A673 (cell line): ENCODE results near the gene GALNT16. TPM values are rescaled to one million over a fixed set of nuclear protein-coding genes. Genes with fewer than 3 reads are reported as not detected.

Experiments used
- BruUV-seq: library from RNA; stranded (reverse); fragments of 400-500 nt; replicated peaks from 2 replicates; lab custom pipeline; 2021; lab: Mats Ljungman, UMichigan
- CTCF ChIA-PET: fragments of 300-600 bp; sonication (Branson Sonifier 250); formaldehyde crosslinking; loops from one replicate; lab custom pipeline; 2022; ENCODE audit warnings: antibody characterized with exemption; lab: Charles Lee
- POLR2A ChIA-PET: fragments of 300-600 bp; sonication (Branson Sonifier 250); formaldehyde crosslinking; loops from one replicate; lab custom pipeline; 2022; ENCODE audit warnings: antibody characterized with exemption; ENCODE audit not compliant: low non-redundant PET; lab: Charles Lee
- DNase-seq: peaks from one replicate; pipeline ENCODE4 v3.0.0-alpha.2; 2015; ENCODE audit warnings: low spot score
- H3K27ac ChIP-seq: fragments of 200-600 bp; sonication (generic); 2 replicates; pipeline ENCODE4 v1.5.1; 2016; ENCODE audit warnings: mixed run types, low read depth, mild to moderate bottlenecking, mixed read lengths, antibody characterized with exemption, low read length; ENCODE audit not compliant: poor library complexity, severe bottlenecking
- H3K27me3 ChIP-seq: fragments of 200-600 bp; sonication (generic); replicated peaks from 2 replicates; pipeline ENCODE4 v1.6.1; 2017; ENCODE audit warnings: mixed run types, low read depth, mild to moderate bottlenecking, mixed read lengths, antibody characterized with exemption, low read length; ENCODE audit not compliant: insufficient read depth, poor library complexity
- H3K36me3 ChIP-seq: fragments of 200-600 bp; sonication (generic); 2 replicates; pipeline ENCODE4 v1.6.1; 2016; ENCODE audit warnings: mixed run types, mild to moderate bottlenecking, mixed read lengths, antibody characterized with exemption, low read length; ENCODE audit not compliant: insufficient read depth, poor library complexity, severe bottlenecking
- H3K4me1 ChIP-seq: fragments of 200-600 bp; sonication (generic); 2 replicates; pipeline ENCODE4 v1.6.1; 2017; ENCODE audit warnings: mixed run types, mild to moderate bottlenecking, mixed read lengths, antibody characterized with exemption, low read length; ENCODE audit not compliant: insufficient read depth, poor library complexity, severe bottlenecking
- H3K4me3 ChIP-seq: fragments of 200-600 bp; sonication (generic); 2 replicates; pipeline ENCODE4 v1.5.1; 2016; ENCODE audit warnings: low read depth, mixed run types, mild to moderate bottlenecking, mixed read lengths, low read length; ENCODE audit not compliant: poor library complexity, severe bottlenecking
- H3K9me3 ChIP-seq: fragments of 200-600 bp; sonication (generic); 2 replicates; pipeline ENCODE4 v1.6.1; 2016; ENCODE audit warnings: mixed run types, low read depth, mild to moderate bottlenecking, mixed read lengths, antibody characterized with exemption, low read length; ENCODE audit not compliant: poor library complexity, severe bottlenecking
- EZH2 ChIP-seq: fragments of 200-600 bp; sonication (generic); IDR thresholded peaks from 2 replicates; pipeline ENCODE4 v1.6.1; 2017; ENCODE audit warnings: borderline replicate concordance, low read depth, mild to moderate bottlenecking, mixed read lengths, antibody characterized with exemption, low read length; ENCODE audit not compliant: poor library complexity, severe bottlenecking
- intact Hi-C: fragments of 100-400 bp; cut with micrococcal nuclease; formaldehyde crosslinking; loops from one replicate; pipeline ENCODE4 v1.10.0; 2022; ENCODE audit not compliant: unreplicated experiment
- total RNA-seq: library from RNA; stranded (reverse); gene quantifications from 2 replicates; pipeline ENCODE4 v1.2.3, GENCODE V29; 2021
- TF ChIP-seq, protein P1 (sequence below): fragments of 300-800, 200-600 bp; sonication (generic); conservative IDR thresholded peaks from 2 replicates; pipeline ENCODE4 v1.5.1; 2017; ENCODE audit warnings: low read depth, mild to moderate bottlenecking, antibody characterized with exemption, low read length, moderate library complexity, mixed read lengths

Gene GALNT16
- total RNA-seq, 1 experiment from 2014 or later = 0.32 TPM

- BruUV-seq = no TSS peak
- ChIA-PET CTCF (no interaction called here), POLR2A (no interaction called here)
- peak overlapping the region; percentile 80 for H3K4me3 ChIP-seq
- peak overlapping the region; percentile 48 for H3K27ac ChIP-seq
- DNase-seq = no peak
- no peak for TF ChIP-seq EZH2
- TF ChIP-seq, protein P1, sequence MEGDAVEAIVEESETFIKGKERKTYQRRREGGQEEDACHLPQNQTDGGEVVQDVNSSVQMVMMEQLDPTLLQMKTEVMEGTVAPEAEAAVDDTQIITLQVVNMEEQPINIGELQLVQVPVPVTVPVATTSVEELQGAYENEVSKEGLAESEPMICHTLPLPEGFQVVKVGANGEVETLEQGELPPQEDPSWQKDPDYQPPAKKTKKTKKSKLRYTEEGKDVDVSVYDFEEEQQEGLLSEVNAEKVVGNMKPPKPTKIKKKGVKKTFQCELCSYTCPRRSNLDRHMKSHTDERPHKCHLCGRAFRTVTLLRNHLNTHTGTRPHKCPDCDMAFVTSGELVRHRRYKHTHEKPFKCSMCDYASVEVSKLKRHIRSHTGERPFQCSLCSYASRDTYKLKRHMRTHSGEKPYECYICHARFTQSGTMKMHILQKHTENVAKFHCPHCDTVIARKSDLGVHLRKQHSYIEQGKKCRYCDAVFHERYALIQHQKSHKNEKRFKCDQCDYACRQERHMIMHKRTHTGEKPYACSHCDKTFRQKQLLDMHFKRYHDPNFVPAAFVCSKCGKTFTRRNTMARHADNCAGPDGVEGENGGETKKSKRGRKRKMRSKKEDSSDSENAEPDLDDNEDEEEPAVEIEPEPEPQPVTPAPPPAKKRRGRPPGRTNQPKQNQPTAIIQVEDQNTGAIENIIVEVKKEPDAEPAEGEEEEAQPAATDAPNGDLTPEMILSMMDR = no peak
- H3K36me3 ChIP-seq = peaks cover 57% of the 10 kb centered on the region
- no peaks in the 10 kb centered on the region for H3K9me3 ChIP-seq
- H3K27me3 ChIP-seq = no peaks in the 10 kb centered on the region
- intact Hi-C loops = no loop called here
- H3K4me1 ChIP-seq = peaks cover 25% of the 10 kb centered on the region
These were observed 136.0 kb downstream of the GALNT16 start for GRCh38 chr14:69395929-69396328.

DNA sequence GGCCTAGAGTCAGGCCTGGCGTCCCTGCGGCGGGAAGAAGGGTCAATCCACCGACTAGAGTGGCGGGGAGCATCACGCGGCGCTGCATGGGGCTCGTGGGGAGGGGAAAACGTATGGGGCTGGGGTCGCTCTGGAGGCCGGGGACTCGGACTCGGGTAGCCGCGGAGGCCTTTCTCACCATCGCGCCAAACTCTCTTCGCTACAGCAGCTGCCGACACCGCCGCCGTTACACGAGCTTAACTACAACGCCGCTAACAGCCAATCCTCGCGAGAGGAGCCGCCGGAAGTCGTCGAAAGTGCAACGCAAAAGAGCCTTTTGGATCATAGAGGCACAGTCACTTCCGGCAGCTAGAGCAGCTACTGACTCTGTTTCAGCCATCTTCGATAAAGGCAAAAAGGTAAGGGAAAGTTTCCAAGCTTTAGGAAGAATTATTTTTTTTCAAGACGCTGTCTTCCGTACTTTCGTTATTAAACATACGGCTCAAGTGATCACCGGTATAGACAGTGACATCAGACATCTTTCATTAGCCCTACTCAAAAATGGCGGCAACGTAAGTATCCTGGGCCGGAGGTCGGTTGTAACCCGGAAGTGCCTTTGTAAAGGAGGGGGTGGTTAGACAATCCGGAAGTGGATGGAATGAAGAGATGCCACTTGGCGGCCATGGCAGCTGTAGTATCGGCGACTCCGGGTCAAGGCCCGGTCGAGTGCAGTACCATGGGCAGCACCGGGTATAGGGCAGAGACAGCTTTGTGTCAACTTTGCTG, 138.3 kb downstream of the GALNT16 start, which contains the start of the genes ERH and SLC39A9:
Gene ERH (minus strand): TSS at position 247 of the 765 bp plus-strand sequence. CDS start 66 bp downstream, at position 181.
Gene SLC39A9 (plus strand): TSS at position 640 of the 765 bp plus-strand sequence. CDS start 678 bp downstream, outside the sequence.
- Histone ChIP-seq H3K4me3 (peak within 1 kb of the TSS; percentile 80), H3K9me3 (no peaks in the 10 kb centered on the region), H3K36me3 (peaks cover 34% of the 10 kb centered on the region), H3K27me3 (no peaks in the 10 kb centered on the region), H3K4me1 (peaks cover 31% of the 10 kb centered on the region), H3K27ac (peak within 1 kb of the TSS; percentile 96)
- ChIA-PET POLR2A (interaction anchor here (0.6 kb wide), 1 partner anchor 133 kb away, joined by 3 read pairs; no protein-coding TSS in a partner anchor), CTCF (interaction anchor here (1.1 kb wide), 1 partner anchor 62 kb away, joined by 4 read pairs; no protein-coding TSS in a partner anchor)
- BruUV-seq = no TSS peak
- TF ChIP-seq, protein P1 = no peak
- no peak for TF ChIP-seq EZH2
- DNase-seq = peak; percentile 97
- intact Hi-C loops = no loop called here

DNA sequence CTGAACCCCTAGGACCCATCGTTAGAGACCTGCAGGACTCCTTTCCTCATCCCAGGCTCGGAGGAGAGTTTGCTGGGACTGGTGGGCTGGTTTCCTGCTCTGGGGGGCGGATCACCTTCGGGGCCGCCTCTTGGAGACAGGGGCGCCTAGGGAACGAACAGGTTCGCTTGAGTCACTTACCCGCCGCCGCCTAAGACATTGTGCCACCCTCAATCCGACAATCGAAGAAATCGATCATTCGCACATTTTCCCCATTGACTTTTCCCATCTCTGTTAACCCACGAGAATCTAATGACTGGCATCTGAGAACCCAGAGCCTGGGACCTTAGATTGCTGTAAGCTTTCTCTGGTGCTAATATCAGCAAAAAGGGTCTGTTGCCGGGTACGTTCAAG, 138.9 kb downstream of the GALNT16 start:
- no peaks in the 10 kb centered on the region for H3K27me3 ChIP-seq
- peak overlapping the region; percentile 96 for H3K27ac ChIP-seq
- POLR2A ChIA-PET = no interaction called here
- no peak for TF ChIP-seq EZH2
- TF ChIP-seq, protein P1 = no peak
- intact Hi-C loops = no loop called here
- DNase-seq = no peak
- peak overlapping the region; percentile 80 for H3K4me3 ChIP-seq
- peaks cover 28% of the 10 kb centered on the region for H3K36me3 ChIP-seq
- TSS peak; percentile 56 for BruUV-seq
- CTCF ChIA-PET = no interaction called here
- H3K9me3 ChIP-seq = no peaks in the 10 kb centered on the region
- H3K4me1 ChIP-seq = peaks cover 31% of the 10 kb centered on the region
